Thymus (tissue), 11 donors: ENCODE data around the gene GOPC. TPM values are rescaled to one million over a fixed set of nuclear protein-coding genes. Genes with fewer than 3 reads are reported as not detected.
"Not testable (repeated sequence)": the region's sequence is repeated elsewhere in the genome, so short reads cannot be mapped to it uniquely, and the experiment has no call there.

Experiments used
- DNase-seq, 9 donors: peaks; one replicate each; pipeline ENCODE4 v3.0.0-alpha.2; 2013; ENCODE audit warnings: low spot score in 9 of 9, low read depth in 6 of 9, missing footprints in 1 of 9
- H3K27ac ChIP-seq, 2 donors: one replicate each; pipeline ENCODE4 v1.5.1; 2013; ENCODE audit warnings: control low read depth in 1 of 2, low read depth in 1 of 2, low read length in 1 of 2, mild to moderate bottlenecking in 1 of 2, moderate library complexity in 1 of 2
- H3K27me3 ChIP-seq, 2 donors: one replicate each; pipeline ENCODE4 v1.5.1; 2013; ENCODE audit warnings: low read length in 1 of 2; ENCODE audit not compliant: control insufficient read depth in 2 of 2, insufficient read depth in 1 of 2
- H3K36me3 ChIP-seq, 2 donors: one replicate each; pipeline ENCODE4 v1.5.1; 2013; ENCODE audit warnings: low read length in 1 of 2, mild to moderate bottlenecking in 1 of 2, moderate library complexity in 1 of 2; ENCODE audit not compliant: control insufficient read depth in 2 of 2, insufficient read depth in 2 of 2
- H3K4me1 ChIP-seq, 2 donors: one replicate each; pipeline ENCODE4 v1.5.1; 2013; ENCODE audit warnings: low read length in 2 of 2; ENCODE audit not compliant: control insufficient read depth in 2 of 2, insufficient read depth in 2 of 2
- H3K4me3 ChIP-seq, 2 donors: one replicate each; pipeline ENCODE4 v1.5.1; 2013; ENCODE audit warnings: low read length in 2 of 2, control low read depth in 1 of 2, mild to moderate bottlenecking in 1 of 2
- H3K9me3 ChIP-seq, 2 donors: one replicate each; pipeline ENCODE4 v1.5.1; 2013; ENCODE audit warnings: low read length in 1 of 2, mild to moderate bottlenecking in 1 of 2; ENCODE audit not compliant: control insufficient read depth in 2 of 2, insufficient read depth in 1 of 2
- WGBS: extraction: QIAGEN DNeasy Blood & Tissue Kit; methylation state at CpG from one replicate; pipeline ENCODE4 v1.1.7; 2013; 5-methylcytosine and 5-hydroxymethylcytosine counted together
- polyA plus RNA-seq: library from polyadenylated mRNA; stranded (reverse); fragments of 200-250 nt; gene quantifications from one replicate; pipeline ENCODE4 v1.2.3, GENCODE V29; 2013
- total RNA-seq: library from RNA; stranded (reverse); fragments of 120-200 nt; gene quantifications from one replicate; pipeline ENCODE4 v1.2.4, GENCODE V29; 2013
- donor health status: healthy.

Gene GOPC
- total and polyA plus RNA-seq, 2 donors, result 32.7 to 33.1 TPM

DNA sequence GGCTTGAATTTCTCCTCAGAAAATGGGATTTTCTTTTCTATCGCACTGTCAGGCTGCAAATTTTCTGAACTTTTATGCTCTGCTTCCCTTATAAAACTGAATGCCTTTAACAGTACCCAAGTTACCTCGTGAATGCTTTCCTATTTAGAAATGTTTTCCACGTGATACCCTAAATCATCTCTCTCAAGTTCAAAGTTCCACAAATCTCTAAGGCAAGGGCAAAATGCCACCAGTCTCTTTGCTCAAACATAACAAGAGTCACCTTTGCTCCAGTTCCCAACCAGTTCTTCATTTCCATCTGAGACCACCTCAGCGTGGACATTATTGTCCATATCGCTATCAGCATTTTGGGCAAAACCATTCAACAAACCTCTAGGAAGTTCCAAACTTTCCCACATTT, 84.3 kb downstream of the GOPC start:
- H3K9me3 ChIP-seq, H3K27ac ChIP-seq, H3K36me3 ChIP-seq, H3K4me1 ChIP-seq, DNase-seq, H3K27me3 ChIP-seq, H3K4me3 ChIP-seq: not testable (repeated sequence)
- 97% methylated on average over 5 of the region's 5 CpGs for WGBS

- no peak for DNase-seq
- no peak overlapping the region for H3K27ac ChIP-seq
- H3K36me3 ChIP-seq, result no peaks in the 10 kb centered on the region
- no peak overlapping the region for H3K4me3 ChIP-seq
- no peaks in the 10 kb centered on the region for H3K4me1 ChIP-seq
- H3K9me3 ChIP-seq, result no peaks in the 10 kb centered on the region
- H3K27me3 ChIP-seq, result no peaks in the 10 kb centered on the region
These were observed 87.0 kb downstream of the GOPC start for GRCh38 chr6:117515326-117515725.

GRCh38 chr6:117514655-117515054, 87.7 kb downstream of the GOPC start:
- no peaks in the 10 kb centered on the region for H3K4me1 ChIP-seq

GRCh38 chr6:117513778-117514365, 88.4 kb downstream of the GOPC start:
- H3K9me3 ChIP-seq, result no peaks in the 10 kb centered on the region
- no peak overlapping the region for H3K27ac ChIP-seq
- no peaks in the 10 kb centered on the region for H3K4me1 ChIP-seq
- no peak for DNase-seq
- H3K4me3 ChIP-seq, result no peak overlapping the region
- H3K27me3 ChIP-seq, result no peaks in the 10 kb centered on the region
- 94% methylated on average over 7 of the region's 7 CpGs for WGBS
- H3K36me3 ChIP-seq, result no peaks in the 10 kb centered on the region

More at GRCh38 chr6:117514655-117515054, 87.7 kb downstream of the GOPC start:
- DNase-seq, result no peak
- Histone ChIP-seq H3K4me3 (no peak overlapping the region), H3K27me3 (no peaks in the 10 kb centered on the region), H3K9me3 (no peaks in the 10 kb centered on the region), H3K27ac (no peak overlapping the region), H3K36me3 (no peaks in the 10 kb centered on the region)
- WGBS, result 96% methylated on average over 1 of the region's 1 CpG

DNA sequence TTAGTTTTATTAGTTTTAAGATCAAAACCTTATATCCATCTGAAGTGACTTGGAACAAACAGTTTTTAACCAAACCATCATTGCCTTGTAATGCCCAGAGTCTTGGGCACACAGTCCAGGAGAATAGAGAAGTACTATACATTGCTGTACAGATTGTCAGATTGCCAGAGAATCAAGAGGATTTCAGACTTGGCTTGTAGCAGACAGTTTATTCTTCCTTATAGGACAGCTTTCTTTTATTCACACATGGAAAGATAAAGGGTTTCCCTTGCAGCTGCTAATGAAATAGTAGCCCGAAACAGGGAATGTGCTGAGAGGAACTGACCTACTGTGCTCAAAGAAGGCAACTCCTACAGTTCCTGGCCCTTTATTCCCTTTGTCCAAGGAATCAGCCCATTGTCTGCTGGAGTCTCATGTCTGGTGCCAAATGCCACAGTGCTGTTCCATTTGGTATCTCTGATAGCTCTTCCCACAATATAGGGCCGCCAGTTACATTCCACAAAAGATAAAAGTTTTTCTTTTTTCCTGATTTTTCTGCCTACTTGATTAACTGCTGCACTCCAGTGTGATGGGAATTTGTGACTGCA, 89.2 kb downstream of the GOPC start:
- H3K4me3 ChIP-seq, result no peak overlapping the region
- no peaks in the 10 kb centered on the region for H3K9me3 ChIP-seq
- no peak for DNase-seq
- H3K27ac ChIP-seq, result no peak overlapping the region
- no peaks in the 10 kb centered on the region for H3K27me3 ChIP-seq
- WGBS, result 92% methylated on average over 2 of the region's 2 CpGs
- no peaks in the 10 kb centered on the region for H3K4me1 ChIP-seq
- H3K36me3 ChIP-seq, result no peaks in the 10 kb centered on the region

DNA sequence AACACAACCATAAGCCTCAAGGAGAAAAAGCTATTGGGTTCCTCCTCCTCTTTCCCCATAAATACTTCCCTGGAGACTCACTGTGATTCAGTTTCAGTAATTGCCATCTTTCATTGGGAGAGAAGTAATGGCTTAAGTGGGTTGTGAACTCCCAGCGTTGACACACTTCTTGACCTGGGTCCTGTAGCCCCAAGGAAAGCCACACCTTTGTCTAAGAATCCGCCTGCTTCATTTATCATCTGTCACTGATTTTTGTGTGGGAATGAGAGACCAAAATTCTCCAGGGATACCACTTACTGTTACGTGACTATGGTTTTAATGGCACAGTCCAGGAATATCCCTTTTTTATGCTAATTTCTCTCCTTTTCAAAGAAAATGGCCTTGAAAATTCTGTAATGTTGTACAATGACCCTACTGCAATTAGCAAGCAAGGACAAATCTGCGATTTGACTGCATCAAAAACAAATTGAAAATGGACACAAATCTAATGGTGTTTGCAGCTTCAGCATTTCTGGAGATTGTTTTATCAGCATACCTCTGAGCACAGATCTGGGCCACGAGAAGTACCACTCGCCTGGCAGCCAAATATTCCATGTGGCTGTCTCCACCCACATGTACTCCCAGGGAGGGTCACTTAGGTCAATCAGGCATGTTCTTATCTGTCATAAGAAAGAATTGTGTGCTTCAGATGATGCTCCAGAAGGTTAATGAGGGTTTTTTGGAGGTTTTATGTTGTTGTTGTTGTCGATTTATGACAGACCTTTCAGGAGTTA, 90.1 kb downstream of the GOPC start:
- Histone ChIP-seq H3K27me3 (no peaks in the 10 kb centered on the region), H3K36me3 (no peaks in the 10 kb centered on the region), H3K4me3 (no peak overlapping the region), H3K27ac (no peak overlapping the region), H3K4me1 (no peaks in the 10 kb centered on the region), H3K9me3 (no peaks in the 10 kb centered on the region)
- WGBS, result 95% methylated on average over 7 of the region's 7 CpGs
- DNase-seq, result no peak

Other genes with a start within 250 kb of the GOPC start
- gene ROS1, start 176.6 kb downstream of the GOPC start, total RNA-seq, result 0.09 TPM
- gene ROS1, start 176.6 kb downstream of the GOPC start, polyA plus RNA-seq, result 0.16 TPM
- gene DCBLD1, start 119.8 kb downstream of the GOPC start, total RNA-seq, result 1.3 TPM
- gene DCBLD1, start 119.8 kb downstream of the GOPC start, polyA plus RNA-seq, result 5.7 TPM
- 10.0 TPM for gene NUS1, start 73.0 kb upstream of the GOPC start, total RNA-seq
- 25.1 TPM for gene NUS1, start 73.0 kb upstream of the GOPC start, polyA plus RNA-seq